NCI-H2196 treated with DMSO at 0.1 percent for 48 hours (cell line): ENCODE data around the gene APBB1IP.
"Not testable (repeated sequence)": the region's sequence is repeated elsewhere in the genome, so short reads cannot be mapped to it uniquely, and the experiment has no call there.

Source experiments
- DNase-seq: peaks from one replicate; lab custom pipeline; 2025; ENCODE audit not compliant: unreplicated experiment; lab: John Stamatoyannopoulos, UW

The APBB1IP gene

GRCh38 chr10:26440088-26440470, 1.9 kb downstream of the APBB1IP start:
- no peak for DNase-seq

DNA sequence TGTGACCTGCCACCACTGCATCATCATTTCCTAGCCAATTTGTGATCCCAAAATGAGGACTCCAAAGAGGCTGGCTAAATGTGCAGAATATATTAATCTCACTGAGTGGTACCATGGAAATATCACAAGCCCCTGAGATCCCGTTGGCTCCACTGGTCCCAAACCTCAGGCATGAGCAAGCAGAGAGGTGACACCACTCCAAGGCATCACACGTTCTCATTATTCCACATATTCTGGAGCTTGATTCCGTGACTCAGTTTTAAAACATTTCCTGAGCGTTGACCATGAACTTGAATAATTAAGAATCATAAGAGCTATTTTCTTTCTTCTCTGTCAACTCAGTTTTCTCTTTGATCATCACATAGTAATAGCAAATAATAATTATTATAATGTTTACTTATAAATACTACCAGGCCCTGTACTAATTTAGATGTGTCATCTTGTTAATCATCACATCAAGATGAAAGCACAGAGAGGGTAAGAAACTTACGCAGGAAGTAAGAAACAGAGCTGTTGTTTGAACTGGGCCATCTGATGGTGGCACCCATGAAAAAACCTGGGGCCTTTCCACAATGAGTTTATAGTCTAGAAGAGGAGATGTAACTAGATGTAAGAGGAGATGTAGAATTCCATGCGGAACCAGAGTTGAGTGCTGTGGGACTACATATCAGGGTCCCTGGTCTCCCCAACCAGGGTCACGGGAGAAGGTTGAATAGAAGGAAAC, 3.5 kb downstream of the APBB1IP start:
- no peak for DNase-seq

DNA sequence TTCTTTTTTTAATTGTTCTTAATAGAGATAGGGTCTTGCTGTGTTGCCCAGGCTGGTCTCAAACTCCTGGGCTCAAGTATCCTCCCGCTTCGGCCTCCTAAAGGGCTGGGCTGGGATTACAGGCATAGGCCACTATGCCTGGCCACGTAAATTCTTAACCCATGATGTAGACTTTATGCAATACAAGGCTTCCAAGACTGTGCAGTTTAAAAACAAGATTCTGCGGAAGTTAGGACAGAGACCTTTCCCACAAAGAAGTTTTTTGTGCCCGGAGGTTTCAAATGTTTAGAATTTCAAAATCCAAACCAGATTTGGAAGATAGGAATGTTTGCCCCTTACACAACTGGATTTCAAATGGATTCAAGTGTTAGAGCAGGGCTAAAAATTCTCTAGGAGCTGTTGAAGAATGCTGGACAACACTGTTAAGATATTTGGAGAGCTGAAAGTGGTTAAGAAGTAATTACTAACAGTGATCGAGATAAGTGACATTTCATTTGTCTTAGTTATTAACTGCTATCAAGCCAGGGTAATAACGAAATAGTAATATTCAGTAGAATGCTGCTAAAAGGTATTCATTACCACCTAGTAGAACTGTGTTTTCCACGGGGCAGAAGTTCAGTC, 7.4 kb downstream of the APBB1IP start:
- no peak for DNase-seq

DNA sequence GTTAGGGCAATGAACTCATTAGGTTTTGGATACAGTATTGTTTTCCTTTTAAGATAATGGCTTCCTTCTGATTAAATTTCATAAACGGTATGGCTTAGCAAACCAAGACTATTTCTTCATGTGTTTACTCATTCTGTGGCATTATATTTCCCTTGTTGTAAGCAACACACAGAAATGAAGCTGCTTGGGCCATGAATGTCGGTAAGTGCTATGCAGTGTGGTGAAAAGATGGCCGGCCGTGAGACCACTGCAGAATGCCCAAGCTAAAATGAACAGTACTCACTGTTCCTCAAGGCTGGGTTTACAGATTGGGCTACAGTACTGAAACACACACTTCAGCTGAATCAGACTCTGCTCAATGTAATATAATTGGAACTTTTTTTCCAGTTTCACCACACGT, 8.1 kb downstream of the APBB1IP start:
- DNase-seq: no peak

- no peak for DNase-seq
These were observed 10.2 kb downstream of the APBB1IP start for GRCh38 chr10:26448292-26448691.

- no peak for DNase-seq
These were observed 10.7 kb downstream of the APBB1IP start for GRCh38 chr10:26448706-26449435.

- no peak for DNase-seq
These were observed 11.6 kb downstream of the APBB1IP start for GRCh38 chr10:26449726-26450125.

GRCh38 chr10:26451903-26452302, 13.8 kb downstream of the APBB1IP start:
- no peak for DNase-seq

DNA sequence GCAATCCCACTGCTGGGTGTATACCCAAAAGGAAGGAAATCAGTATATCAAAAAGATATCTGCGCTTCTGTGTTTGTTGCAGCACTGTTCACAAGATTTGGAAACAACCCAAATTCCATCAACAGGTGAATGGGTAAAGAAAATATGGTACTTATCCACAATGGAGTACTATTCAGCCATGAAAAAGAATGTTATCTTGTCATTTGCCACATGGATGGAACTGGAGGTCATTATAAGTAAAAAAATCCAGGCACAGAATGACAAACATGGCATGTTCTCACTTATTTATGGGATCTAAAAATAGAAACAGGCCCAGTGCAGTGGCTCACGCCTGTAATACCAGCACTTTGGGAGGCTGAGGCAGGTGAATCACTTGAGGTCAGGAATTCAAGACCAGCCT, 15.7 kb downstream of the APBB1IP start:
- no peak for DNase-seq

DNA sequence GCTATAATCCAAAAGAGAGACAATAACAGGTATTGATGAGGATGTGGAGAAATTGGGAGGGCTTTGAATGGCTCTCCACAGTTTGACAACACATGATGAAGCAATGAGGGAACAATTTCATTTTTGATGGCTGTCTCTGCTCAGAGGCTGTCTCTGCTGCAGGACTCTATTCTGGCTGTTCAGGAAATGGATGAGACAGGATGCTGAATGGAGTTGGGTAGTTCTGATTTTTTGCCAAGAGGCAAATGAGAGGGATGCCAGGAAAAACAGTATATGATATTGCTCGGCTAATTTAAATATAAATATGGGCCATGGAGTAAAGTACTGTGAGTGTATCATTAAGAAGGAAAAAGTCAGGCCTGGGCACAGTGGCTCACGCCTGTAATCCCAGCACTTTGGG, 16.8 kb downstream of the APBB1IP start:
- DNase-seq: no peak

DNA sequence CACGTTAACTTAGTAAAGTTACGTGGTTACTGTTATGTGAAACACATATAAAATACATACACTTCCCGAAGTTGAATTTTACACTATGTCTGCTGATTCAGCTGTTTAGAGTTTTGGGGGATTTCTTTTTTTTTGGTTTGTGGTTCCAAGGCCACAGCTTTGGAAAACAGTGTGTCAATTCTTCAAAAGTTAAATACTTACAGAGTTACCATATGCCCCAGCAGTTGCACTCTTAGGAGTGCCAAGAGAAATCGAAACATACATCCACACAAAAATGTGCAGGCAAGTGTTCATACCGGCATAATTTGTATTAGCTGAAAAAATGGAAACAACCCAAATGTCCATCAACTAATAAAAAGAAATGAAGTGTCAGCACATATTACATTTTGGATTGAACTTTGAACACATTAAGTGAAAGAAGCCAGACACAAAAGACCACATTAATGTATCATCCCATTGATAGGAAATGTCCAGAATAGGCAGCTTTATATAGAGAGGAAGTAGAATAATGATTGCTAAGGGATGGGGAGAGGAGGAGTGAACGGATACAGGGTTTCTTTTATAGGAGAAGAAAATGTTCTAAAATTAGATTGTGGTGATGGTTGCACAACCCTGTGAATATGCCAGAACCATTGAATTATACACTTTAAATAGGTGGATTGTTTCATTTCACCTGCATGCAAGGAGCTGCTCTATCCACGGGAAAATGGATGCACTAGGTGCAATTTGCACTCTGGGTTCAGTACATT, 17.6 kb downstream of the APBB1IP start:
- DNase-seq: no peak

DNA sequence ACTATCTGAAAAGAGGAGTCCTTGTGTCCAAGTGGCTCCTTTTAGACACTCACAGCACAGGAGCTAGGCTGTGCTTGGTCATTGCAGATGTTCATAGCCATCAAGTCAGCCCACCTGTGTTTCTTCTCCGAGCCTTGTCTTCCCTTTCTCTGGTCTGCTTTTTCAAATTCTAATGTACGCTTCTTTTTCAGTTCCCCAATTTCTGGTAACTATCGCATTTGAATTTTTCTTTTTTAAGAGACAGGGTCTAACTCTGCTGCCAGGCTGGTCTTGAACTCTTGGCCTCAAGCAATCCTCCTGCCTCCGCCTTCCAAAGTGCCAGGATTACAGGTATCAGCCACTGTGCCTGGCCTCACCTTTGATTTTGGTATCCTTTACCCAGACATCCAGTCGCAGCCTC, 18.9 kb downstream of the APBB1IP start:
- DNase-seq: no peak

- no peak for DNase-seq
These were observed 22.6 kb downstream of the APBB1IP start for GRCh38 chr10:26460736-26461135.

DNA sequence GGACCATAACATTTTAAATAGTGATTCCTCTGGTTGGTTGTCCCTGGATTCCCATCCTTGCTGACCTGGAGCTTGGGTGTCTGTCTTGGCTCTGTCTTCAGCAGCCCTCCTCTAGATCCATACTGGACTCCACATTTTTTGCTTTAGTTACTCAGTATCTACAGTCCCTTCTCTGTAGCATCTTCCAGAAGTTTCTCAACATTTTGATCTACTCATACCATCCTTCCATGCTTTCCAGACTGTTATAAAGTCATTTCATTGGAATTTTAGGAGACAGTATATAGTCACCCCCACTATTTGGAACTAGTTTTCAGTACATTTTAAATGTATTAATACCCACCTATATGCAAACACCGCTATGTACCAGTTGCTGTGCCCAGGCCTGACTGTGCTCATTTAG, 25.8 kb downstream of the APBB1IP start:
- DNase-seq: no peak

DNA sequence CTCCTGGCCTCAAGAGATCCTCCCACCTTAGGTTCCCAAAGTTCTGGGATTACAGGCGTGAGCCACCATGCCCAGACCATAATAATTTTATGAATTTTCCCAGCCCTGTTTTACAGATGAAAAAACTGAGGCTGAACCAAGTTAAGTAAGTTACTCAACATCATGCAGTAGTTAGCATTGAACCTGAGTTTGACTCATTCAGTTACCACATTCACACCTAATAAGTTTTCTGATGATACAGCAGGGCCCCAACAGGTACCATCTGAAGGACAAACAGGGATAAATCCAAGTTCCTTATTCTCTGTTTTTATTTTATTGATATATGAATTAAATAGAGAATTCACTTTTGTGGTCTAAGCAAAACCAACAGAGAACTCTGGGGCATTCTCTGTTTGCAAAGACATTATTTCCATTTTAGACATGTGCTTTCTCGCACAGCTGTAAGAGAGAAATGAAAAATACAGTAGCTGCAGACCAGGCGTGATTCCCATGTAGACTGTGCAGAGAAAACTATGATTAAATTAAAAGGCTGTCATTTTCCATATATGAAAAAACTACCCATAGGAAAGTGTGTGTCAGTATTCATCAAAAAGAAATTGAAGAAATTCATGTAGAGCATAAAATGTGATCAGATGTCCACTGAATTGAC, 26.6 kb downstream of the APBB1IP start:
- DNase-seq: no peak

GRCh38 chr10:26466531-26466930, 28.4 kb downstream of the APBB1IP start:
- not testable (repeated sequence) for DNase-seq

- no peak for DNase-seq
These were observed 29.5 kb downstream of the APBB1IP start for GRCh38 chr10:26467639-26468038.

DNA sequence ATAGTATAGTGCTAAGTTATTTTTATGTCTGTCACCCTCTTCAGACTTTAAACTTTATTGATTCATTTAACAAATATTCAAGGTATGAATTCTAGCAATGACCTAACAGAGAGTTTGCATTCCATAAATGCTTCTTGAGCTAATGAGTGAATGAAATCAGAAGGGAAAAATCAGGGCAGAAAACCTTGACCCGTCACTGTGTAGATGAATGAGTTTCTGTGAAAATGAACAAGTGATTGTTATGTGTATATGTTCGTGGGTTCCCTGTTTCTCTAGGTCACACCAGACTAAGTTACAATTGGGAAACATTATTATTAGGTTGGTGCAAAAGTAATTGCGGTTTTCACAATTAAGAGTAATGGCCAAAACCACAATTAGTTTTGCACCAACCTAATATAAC, 30.1 kb downstream of the APBB1IP start:
- no peak for DNase-seq

GRCh38 chr10:26468700-26469099, 30.6 kb downstream of the APBB1IP start:
- DNase-seq: no peak

- DNase-seq: no peak
These were observed 34.3 kb downstream of the APBB1IP start for GRCh38 chr10:26472492-26472778.

- DNase-seq: no peak
These were observed 35.9 kb downstream of the APBB1IP start for GRCh38 chr10:26474026-26474425.
